ENCODE results near the gene FREM3. TPM values are rescaled to one million over a fixed set of nuclear protein-coding genes. Genes with fewer than 3 reads are reported as not detected.

The FREM3 gene
- total and polyA plus RNA-seq, 2 experiments from 2014 or later: not detected

DNA sequence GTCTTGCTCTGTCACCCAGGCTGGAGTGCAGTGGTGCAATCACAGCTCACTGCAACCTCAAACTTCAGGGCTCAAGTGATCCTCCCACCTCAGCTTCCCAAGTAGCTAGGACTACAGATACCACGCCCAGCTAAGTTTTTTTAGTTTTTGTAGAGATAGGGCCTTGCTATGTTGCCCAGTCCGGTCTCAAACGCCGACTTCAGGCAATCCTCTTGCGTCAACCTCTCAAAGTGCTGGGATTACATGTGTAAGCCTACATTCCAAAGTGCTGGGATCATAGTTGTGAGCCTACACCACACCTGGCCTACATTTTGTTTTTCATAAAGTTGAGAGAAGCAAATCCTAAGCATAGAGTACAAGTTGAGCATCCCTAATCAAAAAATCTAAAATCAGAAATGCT lies 144.8 kb downstream of the FREM3 start:
- Histone ChIP-seq H3K9ac (no peak overlapping the region), H3K4me1 (ENCODE audit: insufficient read depth) (peaks cover 6% of the 10 kb centered on the region; the same call in 1 of the 2 replicates), H4K20me1 (ENCODE audit: insufficient read depth) (no peaks in the 10 kb centered on the region), H3K9me2 (ENCODE audit: insufficient read depth) (no peaks in the 10 kb centered on the region), H3K9me3 (ENCODE audit: low read depth) (no peaks in the 10 kb centered on the region), H2AFZ (no peak overlapping the region), H3K27me3 (replicated peaks; ENCODE audit: insufficient read depth) (no peaks in the 10 kb centered on the region), H3K36me3 (ENCODE audit: low read depth) (peaks cover 38% of the 10 kb centered on the region), H3K4me3 (no peak overlapping the region), H3K4me2 (ENCODE audit: unreplicated experiment) (no peak overlapping the region), H3F3A (ENCODE audit: insufficient read depth) (peaks cover 33% of the 10 kb centered on the region), H3K79me2 (ENCODE audit: insufficient read depth) (0 out of 2 replicates have a peak, but pooled peaks cover 6% of the 10 kb centered on the region), H3K27ac (no peak overlapping the region)
- in situ Hi-C loops (cut with MboI): no loop called here
- DNase-seq: no peak
- TF ChIP-seq EZH2phosphoT487 (IDR thresholded peaks at IDR 0.05; ENCODE audit: insufficient read depth, low read depth) (no peak), EZH2 (IDR thresholded peaks at IDR 0.05; ENCODE audit: insufficient read depth, poor library complexity, severe bottlenecking) (no peak)
- WGBS, 2 experiments (ENCODE audit: low coverage in 1 of 2, low lambda C conversion rate in 2 of 2, missing lambda C conversion rate in 2 of 2): 95 to 98% methylated on average over 5 of the region's 5 CpGs

DNA sequence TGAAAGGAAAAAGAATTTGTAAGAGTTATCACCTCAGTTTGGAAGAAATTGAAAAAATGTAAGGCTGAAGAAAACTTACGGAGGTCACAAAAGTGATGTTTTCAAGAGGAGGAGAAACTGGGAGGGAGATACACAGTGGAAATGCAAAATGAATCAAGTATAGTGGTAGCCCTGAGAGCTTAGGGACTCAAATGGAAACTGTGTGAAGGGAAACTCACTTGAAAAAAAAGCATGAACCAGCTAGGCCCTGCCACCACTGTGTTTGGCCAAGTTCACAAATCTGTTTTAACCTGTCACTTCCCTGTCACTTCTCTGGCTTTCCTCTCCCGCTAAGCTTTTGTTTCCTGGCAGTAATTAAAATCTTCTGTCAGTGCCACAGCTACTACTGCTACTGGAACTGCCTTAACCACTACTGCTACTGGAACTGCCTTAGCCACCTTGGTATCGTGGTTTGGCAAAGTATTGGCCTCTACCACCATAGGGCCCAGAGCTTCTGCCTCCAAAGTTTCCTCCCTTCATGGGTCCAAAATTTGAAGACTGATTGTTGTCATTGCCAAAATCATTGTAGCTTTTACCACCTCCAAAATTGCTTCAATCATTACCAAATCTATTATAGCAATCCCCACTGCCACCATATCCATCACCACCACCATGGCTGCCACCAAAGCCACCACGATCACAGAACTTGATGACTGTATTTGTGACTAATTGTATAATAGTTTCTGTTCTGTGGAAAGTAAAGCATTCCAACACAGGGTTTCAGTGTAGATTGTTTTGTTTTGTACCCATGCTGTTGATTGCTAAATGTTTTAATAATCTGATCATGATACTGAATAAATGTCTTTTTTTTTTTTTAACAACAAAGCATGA lies 145.5 kb downstream of the FREM3 start:
- peaks cover 2% of the 10 kb centered on the region; the same call in 1 of the 2 replicates for H3K4me1 ChIP-seq (ENCODE audit: insufficient read depth)
- H4K20me1 ChIP-seq (ENCODE audit: insufficient read depth): no peaks in the 10 kb centered on the region
- DNase-seq: no peak
- H3K4me2 ChIP-seq (ENCODE audit: unreplicated experiment): no peak overlapping the region
- H2AFZ ChIP-seq: no peak overlapping the region
- in situ Hi-C loops (cut with MboI): no loop called here
- peaks cover 39% of the 10 kb centered on the region for H3K36me3 ChIP-seq (ENCODE audit: low read depth)
- H3K4me3 ChIP-seq: no peak overlapping the region
- no peaks in the 10 kb centered on the region for H3K9me2 ChIP-seq (ENCODE audit: insufficient read depth)
- peaks cover 33% of the 10 kb centered on the region for H3F3A ChIP-seq (ENCODE audit: insufficient read depth)
- H3K27me3 ChIP-seq (replicated peaks; ENCODE audit: insufficient read depth): no peaks in the 10 kb centered on the region
- TF ChIP-seq EZH2 (IDR thresholded peaks at IDR 0.05; ENCODE audit: insufficient read depth, poor library complexity, severe bottlenecking) (no peak), EZH2phosphoT487 (IDR thresholded peaks at IDR 0.05; ENCODE audit: insufficient read depth, low read depth) (no peak)
- 72 to 73% methylated on average over 4 of the region's 4 CpGs for WGBS, 2 experiments (ENCODE audit: low coverage in 1 of 2, low lambda C conversion rate in 2 of 2, missing lambda C conversion rate in 2 of 2)
- H3K9me3 ChIP-seq (ENCODE audit: low read depth): no peaks in the 10 kb centered on the region
- 0 out of 2 replicates have a peak, but pooled peaks cover 6% of the 10 kb centered on the region for H3K79me2 ChIP-seq (ENCODE audit: insufficient read depth)
- H3K27ac ChIP-seq: no peak overlapping the region
- H3K9ac ChIP-seq: no peak overlapping the region

DNA sequence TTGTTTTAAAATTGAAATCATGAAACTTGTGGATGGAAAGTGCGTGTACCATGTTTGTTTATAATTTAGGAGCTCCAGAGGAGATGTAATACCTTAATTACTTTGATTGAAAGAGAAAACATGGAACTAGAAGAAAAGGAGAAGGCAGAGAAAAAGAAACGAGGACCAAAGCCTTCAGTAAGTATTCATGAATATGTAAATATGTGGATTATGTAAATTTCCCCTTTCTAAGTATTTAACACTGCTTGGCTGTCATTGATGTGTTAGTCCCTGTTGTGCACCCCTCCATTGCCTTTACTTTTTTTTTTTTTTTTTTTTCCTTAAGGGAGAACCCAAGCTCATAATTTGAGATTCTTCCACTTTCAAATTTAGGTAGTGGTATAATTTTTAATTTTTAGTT lies 150.5 kb downstream of the FREM3 start:
- TF ChIP-seq EZH2phosphoT487 (IDR thresholded peaks at IDR 0.05; ENCODE audit: insufficient read depth, low read depth) (no peak), EZH2 (IDR thresholded peaks at IDR 0.05; ENCODE audit: insufficient read depth, poor library complexity, severe bottlenecking) (no peak)
- Histone ChIP-seq H3K9ac (no peak overlapping the region), H3K4me2 (ENCODE audit: unreplicated experiment) (no peak overlapping the region), H3K79me2 (ENCODE audit: insufficient read depth) (peaks cover 6% of the 10 kb centered on the region; the same call in 1 of the 2 replicates), H2AFZ (no peak overlapping the region), H3K4me3 (no peak overlapping the region), H3K9me3 (ENCODE audit: low read depth) (no peaks in the 10 kb centered on the region), H3K9me2 (ENCODE audit: insufficient read depth) (no peaks in the 10 kb centered on the region), H3K27ac (no peak overlapping the region), H4K20me1 (ENCODE audit: insufficient read depth) (no peaks in the 10 kb centered on the region), H3F3A (ENCODE audit: insufficient read depth) (peaks cover 12% of the 10 kb centered on the region; the same call in 1 of the 2 replicates), H3K4me1 (ENCODE audit: insufficient read depth) (no peaks in the 10 kb centered on the region), H3K27me3 (replicated peaks; ENCODE audit: insufficient read depth) (no peaks in the 10 kb centered on the region), H3K36me3 (ENCODE audit: low read depth) (peaks cover 81% of the 10 kb centered on the region)
- WGBS, 2 experiments (ENCODE audit: low coverage in 1 of 2, low lambda C conversion rate in 2 of 2, missing lambda C conversion rate in 2 of 2): 98 to 99% methylated on average over 2 of the region's 2 CpGs
- in situ Hi-C loops (cut with MboI): no loop called here
- no peak for DNase-seq

DNA sequence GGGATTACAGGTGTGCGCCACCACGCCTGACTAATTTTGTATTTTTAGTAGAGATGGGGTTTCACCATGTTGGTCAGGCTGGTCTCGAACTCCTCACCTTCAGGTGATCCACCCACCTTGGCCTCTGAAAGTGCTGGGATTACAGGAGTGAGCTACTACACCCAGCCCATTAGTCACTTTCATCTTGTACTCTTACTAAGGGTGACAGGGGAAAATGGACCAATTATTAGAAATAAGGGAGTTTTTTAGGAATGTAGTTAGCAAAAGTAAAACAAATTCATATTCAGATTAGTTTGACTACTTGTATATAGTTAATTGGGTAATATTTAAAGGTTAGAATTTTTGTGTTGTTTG lies 160.8 kb downstream of the FREM3 start:
- TF ChIP-seq EZH2 (IDR thresholded peaks at IDR 0.05; ENCODE audit: insufficient read depth, poor library complexity, severe bottlenecking) (no peak), EZH2phosphoT487 (IDR thresholded peaks at IDR 0.05; ENCODE audit: insufficient read depth, low read depth) (no peak)
- Histone ChIP-seq H3K79me2 (ENCODE audit: insufficient read depth) (peaks cover 24% of the 10 kb centered on the region), H3K4me1 (ENCODE audit: insufficient read depth) (no peaks in the 10 kb centered on the region), H4K20me1 (ENCODE audit: insufficient read depth) (no peaks in the 10 kb centered on the region), H3K9me2 (ENCODE audit: insufficient read depth) (no peaks in the 10 kb centered on the region), H3K27ac (no peak overlapping the region), H3F3A (ENCODE audit: insufficient read depth) (no peaks in the 10 kb centered on the region), H3K27me3 (replicated peaks; ENCODE audit: insufficient read depth) (no peaks in the 10 kb centered on the region), H3K4me3 (no peak overlapping the region), H3K4me2 (ENCODE audit: unreplicated experiment) (no peak overlapping the region), H3K36me3 (ENCODE audit: low read depth) (peaks cover 83% of the 10 kb centered on the region), H3K9ac (no peak overlapping the region), H3K9me3 (ENCODE audit: low read depth) (no peaks in the 10 kb centered on the region), H2AFZ (no peak overlapping the region)
- DNase-seq: no peak
- in situ Hi-C loops (cut with MboI): no loop called here
- WGBS, 2 experiments (ENCODE audit: low coverage in 1 of 2, low lambda C conversion rate in 2 of 2, missing lambda C conversion rate in 2 of 2): 98 to 100% methylated on average over 3 of the region's 3 CpGs

Measured in GM23248 (cell line).